ENCODE results near the gene RECK. TPM values are rescaled to one million over a fixed set of nuclear protein-coding genes. Genes with fewer than 3 reads are reported as not detected.

RECK gene
- total and polyA plus RNA-seq, 4 donors, result 6.0 to 34.1 (median 24.4) TPM

DNA sequence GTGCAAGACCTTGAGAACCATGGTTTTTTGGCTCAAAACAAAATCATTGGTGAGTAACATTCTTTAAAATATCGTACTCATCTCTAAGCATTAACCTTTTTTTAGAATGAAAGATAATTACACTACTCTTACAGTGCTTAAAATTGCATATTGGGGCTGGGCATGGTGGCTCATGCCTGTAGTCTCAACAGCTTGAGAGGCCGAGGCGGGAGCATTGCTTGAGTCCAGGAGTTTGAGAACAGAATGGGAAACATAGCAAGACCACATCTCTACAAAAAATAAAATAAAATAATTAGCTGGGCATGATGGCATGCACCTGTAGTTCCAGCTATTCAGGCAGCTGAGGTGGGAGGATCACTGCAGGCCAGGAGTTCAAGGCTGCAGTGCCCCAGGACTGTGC is 2.9 kb upstream of the RECK start:
- DNase-seq (no peak), ATAC-seq (ENCODE audit: low FRiP score) (no peak)
- no peaks in the 10 kb centered on the region for H3K36me3 ChIP-seq (ENCODE audit: control insufficient read depth in 1 of 2, insufficient read depth in 2 of 2, low read length in 1 of 2)
- no peaks in the 10 kb centered on the region for H3K4me1 ChIP-seq (ENCODE audit: control insufficient read depth in 1 of 2, insufficient read depth in 2 of 2, low read length in 2 of 2)
- H3K27me3 ChIP-seq (ENCODE audit: control insufficient read depth in 1 of 2, insufficient read depth in 2 of 2, low read length in 1 of 2), result no peaks in the 10 kb centered on the region
- 94 to 97% methylated on average over 3 of the region's 3 CpGs for WGBS, 2 donors
- no peak overlapping the region for H3K27ac ChIP-seq (ENCODE audit: low read depth in 1 of 2, low read length in 2 of 2)
- intact Hi-C loops (cut with DNase I), result no loop called here
- H3K4me3 ChIP-seq (ENCODE audit: low read length in 2 of 2), result no peak overlapping the region
- H3K9me3 ChIP-seq (ENCODE audit: control insufficient read depth, low read length), result no peaks in the 10 kb centered on the region

- 92 to 93% methylated on average over 5 of the region's 5 CpGs for WGBS, 2 donors
- no peaks in the 10 kb centered on the region for H3K4me1 ChIP-seq (ENCODE audit: control insufficient read depth in 1 of 2, insufficient read depth in 2 of 2, low read length in 2 of 2)
- no peaks in the 10 kb centered on the region for H3K36me3 ChIP-seq (ENCODE audit: control insufficient read depth in 1 of 2, insufficient read depth in 2 of 2, low read length in 1 of 2)
- H3K27me3 ChIP-seq (ENCODE audit: control insufficient read depth in 1 of 2, insufficient read depth in 2 of 2, low read length in 1 of 2), result no peaks in the 10 kb centered on the region
- H3K9me3 ChIP-seq (ENCODE audit: control insufficient read depth, low read length), result no peaks in the 10 kb centered on the region
- no peak overlapping the region for H3K27ac ChIP-seq (ENCODE audit: low read depth in 1 of 2, low read length in 2 of 2)
- H3K4me3 ChIP-seq (ENCODE audit: low read length in 2 of 2), result no peak overlapping the region
- DNase-seq, result no peak
- no peak for ATAC-seq (ENCODE audit: low FRiP score)
- intact Hi-C loops (cut with DNase I), result no loop called here
Observed at GRCh38 chr9:36034234-36034633, 2.5 kb upstream of the RECK start.

DNA sequence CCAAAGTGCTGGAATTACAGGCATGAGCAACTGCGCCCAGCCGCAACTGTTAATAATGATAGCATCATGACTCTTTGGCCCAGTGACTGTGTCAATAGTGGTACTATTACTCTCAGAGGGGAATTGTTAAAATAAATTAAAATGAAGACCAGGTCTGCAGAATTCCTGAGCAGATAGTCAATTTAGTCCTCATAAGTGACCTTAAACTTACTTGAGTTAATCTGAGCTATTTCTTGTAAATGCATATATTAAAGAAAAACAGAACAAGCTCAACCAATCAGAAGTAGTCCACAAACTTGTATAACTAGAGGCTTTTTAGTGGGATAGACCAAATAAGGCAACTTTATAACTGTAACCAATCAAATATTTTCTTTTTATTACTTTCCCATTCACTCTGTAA is 1.7 kb upstream of the RECK start:
- Histone ChIP-seq H3K27me3 (ENCODE audit: control insufficient read depth in 1 of 2, insufficient read depth in 2 of 2, low read length in 1 of 2) (no peaks in the 10 kb centered on the region), H3K9me3 (ENCODE audit: control insufficient read depth, low read length) (no peaks in the 10 kb centered on the region), H3K4me1 (ENCODE audit: control insufficient read depth in 1 of 2, insufficient read depth in 2 of 2, low read length in 2 of 2) (no peaks in the 10 kb centered on the region), H3K27ac (ENCODE audit: low read depth in 1 of 2, low read length in 2 of 2) (no peak overlapping the region), H3K36me3 (ENCODE audit: control insufficient read depth in 1 of 2, insufficient read depth in 2 of 2, low read length in 1 of 2) (no peaks in the 10 kb centered on the region), H3K4me3 (ENCODE audit: low read length in 2 of 2) (no peak overlapping the region)
- DNase-seq (no peak), ATAC-seq (ENCODE audit: low FRiP score) (no peak)
- 97 to 98% methylated on average over 2 of the region's 2 CpGs for WGBS, 2 donors
- intact Hi-C loops (cut with DNase I), result no loop called here

- Histone ChIP-seq H3K27ac (ENCODE audit: low read depth in 1 of 2, low read length in 2 of 2) (no peak overlapping the region), H3K9me3 (ENCODE audit: control insufficient read depth, low read length) (no peaks in the 10 kb centered on the region), H3K4me3 (ENCODE audit: low read length in 2 of 2) (no peak overlapping the region), H3K36me3 (ENCODE audit: control insufficient read depth in 1 of 2, insufficient read depth in 2 of 2, low read length in 1 of 2) (no peaks in the 10 kb centered on the region), H3K4me1 (ENCODE audit: control insufficient read depth in 1 of 2, insufficient read depth in 2 of 2, low read length in 2 of 2) (peaks cover 0 to 2% of the 10 kb centered on the region in 2 donors), H3K27me3 (ENCODE audit: control insufficient read depth in 1 of 2, insufficient read depth in 2 of 2, low read length in 1 of 2) (no peaks in the 10 kb centered on the region)
- WGBS, 2 donors, result 57 to 63% methylated on average over 20 of the region's 20 CpGs
- ATAC-seq (ENCODE audit: low FRiP score), result no peak
- intact Hi-C loops (cut with DNase I), result no loop called here
- no peak for DNase-seq
Observed at GRCh38 chr9:36036253-36036779, 397 bp upstream of the RECK start.

DNA sequence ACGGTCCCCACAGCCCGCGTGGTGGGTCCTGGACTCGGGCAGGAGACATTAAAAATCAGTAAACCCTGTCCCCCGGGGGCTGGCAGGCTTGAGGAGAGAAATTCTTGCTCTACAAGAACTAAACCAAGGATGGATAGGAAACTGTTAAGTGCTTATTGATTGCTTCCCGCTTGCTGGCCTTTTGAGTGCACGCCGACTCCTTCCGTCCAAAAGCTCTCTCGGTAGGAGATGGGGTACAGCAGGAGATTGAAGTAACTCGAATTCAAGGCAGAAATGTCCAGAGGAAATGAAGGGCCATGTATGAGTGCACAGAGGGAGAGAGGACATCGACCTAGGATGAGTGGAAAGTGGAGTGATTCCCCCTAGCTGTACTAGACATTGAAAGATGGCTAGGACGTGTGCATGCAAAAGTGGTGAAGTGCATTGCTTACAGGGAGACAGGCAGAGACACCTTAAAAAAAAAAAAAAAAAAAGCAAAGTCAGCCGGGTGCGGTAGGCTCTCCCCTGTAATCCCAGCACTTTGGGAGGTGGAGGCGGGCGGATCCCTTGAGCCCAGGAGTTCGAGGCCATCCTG is 923 bp downstream of the RECK start:
- peak overlapping the region in 1 of 2 donors; percentile 55 for H3K27ac ChIP-seq (ENCODE audit: low read depth in 1 of 2, low read length in 2 of 2)
- H3K36me3 ChIP-seq (ENCODE audit: control insufficient read depth in 1 of 2, insufficient read depth in 2 of 2, low read length in 1 of 2), result no peaks in the 10 kb centered on the region
- H3K4me1 ChIP-seq (ENCODE audit: control insufficient read depth in 1 of 2, insufficient read depth in 2 of 2, low read length in 2 of 2), result peaks cover 0 to 5% of the 10 kb centered on the region in 2 donors

DNA sequence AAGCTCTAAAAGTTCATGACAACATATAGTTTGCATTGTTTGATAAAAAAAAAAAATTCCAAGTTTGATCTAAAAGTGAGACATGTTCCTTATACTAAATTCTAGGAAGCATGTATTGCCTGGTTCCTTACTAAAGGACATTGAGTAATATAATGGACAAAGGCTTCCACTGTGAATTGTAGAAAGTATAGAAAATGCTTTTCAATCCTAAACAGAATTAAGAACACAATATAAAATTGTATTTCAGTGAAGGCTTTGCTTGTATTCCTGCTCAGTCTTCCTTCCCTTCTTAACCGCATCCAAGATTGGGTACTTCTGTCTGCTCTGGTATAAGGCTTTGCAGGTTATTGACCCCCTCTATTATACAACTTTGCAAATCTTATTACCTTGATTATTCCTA is 2.4 kb downstream of the RECK start:
- no peak overlapping the region for H3K4me3 ChIP-seq (ENCODE audit: low read length in 2 of 2)
- peaks cover 0 to 5% of the 10 kb centered on the region in 2 donors for H3K4me1 ChIP-seq (ENCODE audit: control insufficient read depth in 1 of 2, insufficient read depth in 2 of 2, low read length in 2 of 2)
- ATAC-seq (ENCODE audit: low FRiP score) (no peak), DNase-seq (no peak)
- WGBS, 2 donors, result 99 to 100% methylated on average over 1 of the region's 1 CpG
- no peak overlapping the region for H3K27ac ChIP-seq (ENCODE audit: low read depth in 1 of 2, low read length in 2 of 2)
- no peaks in the 10 kb centered on the region for H3K27me3 ChIP-seq (ENCODE audit: control insufficient read depth in 1 of 2, insufficient read depth in 2 of 2, low read length in 1 of 2)
- intact Hi-C loops (cut with DNase I), result no loop called here
- no peaks in the 10 kb centered on the region for H3K9me3 ChIP-seq (ENCODE audit: control insufficient read depth, low read length)
- H3K36me3 ChIP-seq (ENCODE audit: control insufficient read depth in 1 of 2, insufficient read depth in 2 of 2, low read length in 1 of 2), result no peaks in the 10 kb centered on the region

More for the DNA sequence above, 923 bp downstream of the RECK start:
- H3K27me3 ChIP-seq (ENCODE audit: control insufficient read depth in 1 of 2, insufficient read depth in 2 of 2, low read length in 1 of 2), result no peaks in the 10 kb centered on the region
- H3K9me3 ChIP-seq (ENCODE audit: control insufficient read depth, low read length), result no peaks in the 10 kb centered on the region
- DNase-seq (no peak), ATAC-seq (ENCODE audit: low FRiP score) (peak; percentile 30)
- WGBS, 2 donors, result 14% methylated on average over 18 of the region's 18 CpGs
- intact Hi-C loops (cut with DNase I), result no loop called here
- H3K4me3 ChIP-seq (ENCODE audit: low read length in 2 of 2), result peak overlapping the region; percentile 85 to 90

DNA sequence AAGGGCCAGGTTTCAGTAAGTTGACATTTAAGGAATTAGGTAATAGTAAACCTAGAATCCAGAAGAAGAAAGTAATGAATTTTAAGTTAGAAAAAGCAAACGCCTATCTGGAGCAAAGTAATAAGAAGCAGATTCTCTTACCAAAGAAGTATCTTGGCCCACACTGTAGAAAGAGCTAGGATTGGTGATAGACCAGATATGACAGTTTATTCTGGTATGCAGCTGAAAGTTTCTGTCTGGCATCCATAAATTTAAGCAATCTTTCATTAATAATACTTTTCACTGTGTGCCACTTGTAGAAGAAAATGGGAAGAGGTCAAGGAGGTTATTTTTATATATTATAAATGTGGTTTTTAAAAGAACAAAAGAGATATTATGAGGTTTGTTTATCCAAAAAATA is 3.0 kb downstream of the RECK start:
- intact Hi-C loops (cut with DNase I), result no loop called here
- ATAC-seq (ENCODE audit: low FRiP score) (no peak), DNase-seq (no peak)
- Histone ChIP-seq H3K9me3 (ENCODE audit: control insufficient read depth, low read length) (no peaks in the 10 kb centered on the region), H3K4me3 (ENCODE audit: low read length in 2 of 2) (no peak overlapping the region), H3K36me3 (ENCODE audit: control insufficient read depth in 1 of 2, insufficient read depth in 2 of 2, low read length in 1 of 2) (no peaks in the 10 kb centered on the region), H3K27me3 (ENCODE audit: control insufficient read depth in 1 of 2, insufficient read depth in 2 of 2, low read length in 1 of 2) (no peaks in the 10 kb centered on the region), H3K4me1 (ENCODE audit: control insufficient read depth in 1 of 2, insufficient read depth in 2 of 2, low read length in 2 of 2) (peaks cover 0 to 5% of the 10 kb centered on the region in 2 donors), H3K27ac (ENCODE audit: low read depth in 1 of 2, low read length in 2 of 2) (no peak overlapping the region)
- 46 to 66% methylated on average over 1 of the region's 1 CpG for WGBS, 2 donors

- peaks cover 0 to 5% of the 10 kb centered on the region in 2 donors for H3K4me1 ChIP-seq (ENCODE audit: control insufficient read depth in 1 of 2, insufficient read depth in 2 of 2, low read length in 2 of 2)
- no peak overlapping the region for H3K27ac ChIP-seq (ENCODE audit: low read depth in 1 of 2, low read length in 2 of 2)
Observed at GRCh38 chr9:36040271-36040925, 3.7 kb downstream of the RECK start.

DNA sequence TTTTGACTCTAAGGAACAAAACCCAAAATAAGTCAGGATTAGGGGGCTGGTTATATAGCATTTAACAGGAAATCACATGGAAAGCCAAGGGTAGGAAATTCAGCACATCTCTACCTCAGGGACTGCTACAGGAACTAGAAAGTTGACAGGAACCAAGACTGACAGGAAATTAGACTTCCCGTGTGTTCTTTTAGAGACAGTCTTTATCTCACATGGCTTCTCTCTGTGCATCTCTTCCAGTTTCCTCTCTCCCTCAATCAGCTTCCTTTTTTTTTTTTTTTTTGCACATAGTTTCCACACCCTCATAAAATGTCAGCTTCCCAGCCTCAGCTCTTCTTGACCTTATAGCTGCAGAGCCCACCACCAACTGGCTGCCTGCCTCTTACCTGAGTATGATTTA is 4.8 kb downstream of the RECK start:
- ATAC-seq (ENCODE audit: low FRiP score) (no peak), DNase-seq (no peak)
- Histone ChIP-seq H3K9me3 (ENCODE audit: control insufficient read depth, low read length) (no peaks in the 10 kb centered on the region), H3K27me3 (ENCODE audit: control insufficient read depth in 1 of 2, insufficient read depth in 2 of 2, low read length in 1 of 2) (no peaks in the 10 kb centered on the region), H3K4me3 (ENCODE audit: low read length in 2 of 2) (no peak overlapping the region), H3K36me3 (ENCODE audit: control insufficient read depth in 1 of 2, insufficient read depth in 2 of 2, low read length in 1 of 2) (no peaks in the 10 kb centered on the region), H3K4me1 (ENCODE audit: control insufficient read depth in 1 of 2, insufficient read depth in 2 of 2, low read length in 2 of 2) (peaks cover 0 to 5% of the 10 kb centered on the region in 2 donors), H3K27ac (ENCODE audit: low read depth in 1 of 2, low read length in 2 of 2) (no peak overlapping the region)
- 60 to 69% methylated on average over 1 of the region's 1 CpG for WGBS, 2 donors
- intact Hi-C loops (cut with DNase I), result no loop called here

More at GRCh38 chr9:36040271-36040925, 3.7 kb downstream of the RECK start:
- Histone ChIP-seq H3K36me3 (ENCODE audit: control insufficient read depth in 1 of 2, insufficient read depth in 2 of 2, low read length in 1 of 2) (no peaks in the 10 kb centered on the region), H3K9me3 (ENCODE audit: control insufficient read depth, low read length) (no peaks in the 10 kb centered on the region), H3K4me3 (ENCODE audit: low read length in 2 of 2) (no peak overlapping the region), H3K27me3 (ENCODE audit: control insufficient read depth in 1 of 2, insufficient read depth in 2 of 2, low read length in 1 of 2) (no peaks in the 10 kb centered on the region)
- DNase-seq, result no peak
- 90 to 95% methylated on average over 1 of the region's 1 CpG for WGBS, 2 donors
- intact Hi-C loops (cut with DNase I), result no loop called here
- ATAC-seq (ENCODE audit: low FRiP score), result no peak

Measured in aorta (tissue), 5 donors.